ENCODE results near the gene KLF11.
"Not testable (repeated sequence)": the region's sequence is repeated elsewhere in the genome, so short reads cannot be mapped to it uniquely, and the experiment has no call there.

DNA sequence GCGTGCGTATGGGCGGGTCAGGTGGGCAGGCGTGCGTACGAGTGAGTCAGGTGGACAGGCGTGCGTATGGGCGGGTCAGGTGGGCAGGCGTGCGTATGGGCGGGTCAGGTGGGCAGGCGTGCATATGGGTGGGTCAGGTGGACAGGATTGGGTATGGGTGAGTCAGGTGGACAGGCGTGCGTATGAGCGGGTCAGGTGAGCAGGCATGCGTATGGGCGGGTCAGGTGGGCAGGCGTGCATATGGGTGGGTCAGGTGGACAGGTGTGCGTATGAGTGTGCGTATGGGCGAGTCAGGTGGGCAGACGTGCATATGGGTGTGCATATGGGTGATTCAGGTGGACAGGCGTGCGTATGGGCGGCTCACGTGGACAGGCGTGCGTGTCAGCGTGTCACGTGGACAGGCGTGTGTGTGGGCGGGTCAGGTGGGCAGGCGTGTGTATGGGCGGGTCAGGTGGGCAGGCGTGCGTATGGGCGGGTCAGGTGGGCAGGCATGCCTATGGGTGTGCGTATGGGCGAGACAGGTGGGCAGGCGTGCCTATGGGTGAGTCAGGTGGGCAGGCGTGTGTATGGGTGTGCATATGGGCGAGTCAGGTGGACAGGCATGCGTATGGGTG lies 27.9 kb upstream of the KLF11 start:
- not testable (repeated sequence) for TF ChIP-seq CTCF (IDR thresholded peaks at IDR 0.05); USF1 (IDR thresholded peaks at IDR 0.05; ENCODE audit: borderline replicate concordance, low read depth); MAX (IDR thresholded peaks at IDR 0.05; ENCODE audit: low read depth); JUND (IDR thresholded peaks at IDR 0.05)
